NB4 (cell line): ENCODE data around the gene TTC34.
"Not testable (repeated sequence)": the region's sequence is repeated elsewhere in the genome, so short reads cannot be mapped to it uniquely, and the experiment has no call there.

ENCODE experiments used
- DNase-seq: peaks from one replicate; pipeline ENCODE4 v3.0.0; 2010; ENCODE audit warnings: low read depth
- H3K4me3 ChIP-seq: one replicate; pipeline ENCODE4 v1.5.1; 2011; ENCODE audit warnings: mild to moderate bottlenecking, low read depth, low read length, moderate library complexity
- CTCF ChIP-seq: IDR thresholded peaks from one replicate; pipeline ENCODE4 v1.5.1; 2012; ENCODE audit warnings: low read depth, low read length
- MAX ChIP-seq: IDR thresholded peaks from 2 replicates; pipeline ENCODE4 v1.6.1; 2011; ENCODE audit warnings: low read depth, low read length
- MYC ChIP-seq: IDR thresholded peaks from 2 replicates; pipeline ENCODE4 v1.6.1; 2011; ENCODE audit warnings: low read depth, low read length
- POLR2A ChIP-seq: IDR thresholded peaks from 2 replicates; pipeline ENCODE4 v1.6.1; 2011; ENCODE audit warnings: mild to moderate bottlenecking; ENCODE audit not compliant: insufficient read length; ENCODE audit errors: extremely low read depth

Gene TTC34

GRCh38 chr1:2628191-2628932 lies 173.1 kb downstream of the TTC34 start:
- no peak for DNase-seq
- no peak overlapping the region for H3K4me3 ChIP-seq
- no peak for TF ChIP-seq CTCF

GRCh38 chr1:2627746-2628145 lies 173.7 kb downstream of the TTC34 start:
- DNase-seq: no peak
- no peak overlapping the region for H3K4me3 ChIP-seq
- TF ChIP-seq MYC (no peak), MAX (no peak), POLR2A (no peak), CTCF (no peak)

- not testable (repeated sequence) for DNase-seq, H3K4me3 ChIP-seq
Observed at GRCh38 chr1:2625748-2626147, 175.7 kb downstream of the TTC34 start.

- H3K4me3 ChIP-seq: no peak overlapping the region
- TF ChIP-seq MYC: no peak
- TF ChIP-seq POLR2A: no peak
- TF ChIP-seq CTCF: no peak
- no peak for TF ChIP-seq MAX
- DNase-seq: no peak
Observed at GRCh38 chr1:2625311-2625710, 176.2 kb downstream of the TTC34 start.

GRCh38 chr1:2624735-2625300 lies 176.7 kb downstream of the TTC34 start:
- no peak overlapping the region for H3K4me3 ChIP-seq
- DNase-seq: no peak
- TF ChIP-seq CTCF (no peak), POLR2A (no peak), MYC (no peak), MAX (no peak)

- DNase-seq: no peak
- H3K4me3 ChIP-seq: no peak overlapping the region
- no peak for TF ChIP-seq POLR2A
- TF ChIP-seq MYC: no peak
- TF ChIP-seq MAX: no peak
- no peak for TF ChIP-seq CTCF
Observed at GRCh38 chr1:2623571-2624337, 177.7 kb downstream of the TTC34 start.
